Keratinocyte (primary cell): ENCODE results near the gene RRP1. TPM values are rescaled to one million over a fixed set of nuclear protein-coding genes. Genes with fewer than 3 reads are reported as not detected.

Source experiments
- DNase-seq: peaks from one replicate; pipeline ENCODE4 v3.0.0-alpha.2; 2011; ENCODE audit warnings: low read depth, missing footprints, low spot score
- FAIRE-seq: peaks from 2 replicates; lab custom pipeline; 2011; peaks lifted over from hg19 to GRCh38; lab: Jason Lieb, UNC
- H2AFZ ChIP-seq: 2 replicates; pipeline ENCODE4 v1.6.0; 2012; ENCODE audit warnings: low read length, control low read depth, inconsistent platforms; ENCODE audit not compliant: control insufficient read depth
- H3K27ac ChIP-seq: 2 replicates; pipeline ENCODE4 v1.5.1; 2011; ENCODE audit warnings: low read length; ENCODE audit not compliant: control insufficient read depth, insufficient read depth
- H3K27me3 ChIP-seq: 3 replicates; pipeline ENCODE4 v1.6.0; 2011; ENCODE audit warnings: low read length; ENCODE audit not compliant: control insufficient read depth, insufficient read depth; ENCODE audit errors: extremely low read depth
- H3K36me3 ChIP-seq, 2 experiments: 2 replicates in 1 of 2; 3 replicates in 1 of 2; pipeline ENCODE4 v1.5.1; 2011; ENCODE audit warnings: low read length in 2 of 2, mild to moderate bottlenecking in 1 of 2; ENCODE audit not compliant: control insufficient read depth in 2 of 2, insufficient read depth in 2 of 2; ENCODE audit errors: extremely low read depth in 1 of 2
- H3K4me1 ChIP-seq: 3 replicates; pipeline ENCODE4 v1.5.1; 2011; ENCODE audit warnings: low read length; ENCODE audit not compliant: control insufficient read depth, insufficient read depth; ENCODE audit errors: extremely low read depth
- H3K4me2 ChIP-seq: 3 replicates; pipeline ENCODE4 v1.6.0; 2011; ENCODE audit warnings: low read depth, low read length; ENCODE audit not compliant: control insufficient read depth, insufficient read depth; ENCODE audit errors: extremely low read depth
- H3K4me3 ChIP-seq, 3 experiments: fragments of 200-600 bp in 1 of 3; sonication (generic) in 1 of 3; 2 replicates in 2 of 3; 3 replicates in 1 of 3; pipeline ENCODE4 v1.5.1; 2011 to 2016; ENCODE audit warnings: low read length in 3 of 3, mild to moderate bottlenecking in 3 of 3, control low read depth in 2 of 3, inconsistent platforms in 1 of 3, low read depth in 1 of 3, mixed read lengths in 1 of 3, mixed run types in 1 of 3, moderate library complexity in 1 of 3; ENCODE audit not compliant: control insufficient read depth in 2 of 3, insufficient read depth in 2 of 3; ENCODE audit errors: extremely low read depth in 1 of 3
- H3K79me2 ChIP-seq: 2 replicates; pipeline ENCODE4 v1.6.0; 2012; ENCODE audit warnings: low read length; ENCODE audit not compliant: control insufficient read depth, insufficient read depth
- H3K9ac ChIP-seq: 3 replicates; pipeline ENCODE4 v1.6.0; 2011; ENCODE audit warnings: low read length; ENCODE audit not compliant: control insufficient read depth, insufficient read depth; ENCODE audit errors: extremely low read depth
- H3K9me1 ChIP-seq: 3 replicates; pipeline ENCODE4 v1.6.0; 2011; ENCODE audit warnings: low read length; ENCODE audit not compliant: control insufficient read depth, insufficient read depth; ENCODE audit errors: extremely low read depth
- H3K9me3 ChIP-seq: 2 replicates; pipeline ENCODE4 v1.5.1; 2012; ENCODE audit warnings: low read depth, low read length; ENCODE audit not compliant: control insufficient read depth
- H4K20me1 ChIP-seq: 3 replicates; pipeline ENCODE4 v1.6.0; 2011; ENCODE audit warnings: low read length; ENCODE audit not compliant: control insufficient read depth, insufficient read depth; ENCODE audit errors: extremely low read depth
- CTCF ChIP-seq, 3 experiments: IDR thresholded peaks in 1 of 3; conservative IDR thresholded peaks in 1 of 3; optimal IDR thresholded peaks in 1 of 3; 2 replicates in 2 of 3; 3 replicates in 1 of 3; pipeline versions ENCODE3 to v1.5.1; 2011; ENCODE audit warnings: low read length in 3 of 3, mild to moderate bottlenecking in 3 of 3, moderate library complexity in 2 of 3, control low read depth in 1 of 3, inconsistent platforms in 1 of 3; ENCODE audit not compliant: insufficient read depth in 2 of 3; ENCODE audit errors: extremely low read depth in 1 of 3
- EZH2 ChIP-seq: IDR thresholded peaks from one replicate; pipeline ENCODE4 v1.6.1; 2012; ENCODE audit warnings: inconsistent platforms, mild to moderate bottlenecking, low read length, moderate library complexity
- dilution Hi-C: fragments of 300-500 bp; cut with MboI; formaldehyde crosslinking; loops from one replicate; pipeline ENCODE4 v1.7.0; 2020; ENCODE audit warnings: low sequenced_read_pairs; ENCODE audit not compliant: extremely low pct_ligation_motif_present
- polyA plus RNA-seq, 5 experiments: library from polyadenylated mRNA; depleted of rRNA in 3 of 5; stranded (reverse) in 3 of 5; stranded (forward) in 1 of 5; unstranded in 1 of 5; fragments of >200 nt; gene quantifications; 1 replicate in 1 of 5; 2 replicates in 3 of 5; 3 replicates in 1 of 5; pipeline versions ENCODE4 v1.2.1 to v1.2.3, GENCODE V29; 2011 to 2012; ENCODE audit warnings: missing spikeins in 2 of 5, low read depth in 1 of 5, low replicate concordance in 1 of 5

RRP1 gene
- polyA plus RNA-seq, 1 donor (not counting 4 experiments of a cell fraction or from before 2014, with no cell fraction given): 25.0 TPM

GRCh38 chr21:43818685-43819084, 29.3 kb downstream of the RRP1 start:
- no peaks in the 10 kb centered on the region for H3K27me3 ChIP-seq
- no peak overlapping the region for H3K27ac ChIP-seq
- H3K4me3 ChIP-seq: no peak overlapping the region
- H3K9me1 ChIP-seq: no peaks in the 10 kb centered on the region
- FAIRE-seq (no peak), DNase-seq (no peak)
- TF ChIP-seq EZH2 (no peak), CTCF (optimal IDR thresholded peaks at IDR 0.05 in 1 of 3, IDR thresholded peaks at IDR 0.05 in 1 of 3, conservative IDR thresholded peaks at IDR 0.05 in 1 of 3; ENCODE audit: extremely low read depth in 1 of 3, insufficient read depth in 2 of 3, low read length in 3 of 3) (no peak)
- H4K20me1 ChIP-seq: no peaks in the 10 kb centered on the region
- H3K9me3 ChIP-seq: peaks cover 2% of the 10 kb centered on the region
- H3K4me1 ChIP-seq: peaks cover 7% of the 10 kb centered on the region
- H3K4me2 ChIP-seq: no peak overlapping the region
- no peaks in the 10 kb centered on the region for H3K79me2 ChIP-seq
- dilution Hi-C loops: no loop called here
- H3K9ac ChIP-seq: no peak overlapping the region
- no peaks in the 10 kb centered on the region for H3K36me3 ChIP-seq
- H2AFZ ChIP-seq: no peak overlapping the region

- H3K9me1 ChIP-seq: no peaks in the 10 kb centered on the region
- no peak overlapping the region for H2AFZ ChIP-seq
- FAIRE-seq (no peak), DNase-seq (no peak)
- no peaks in the 10 kb centered on the region for H3K36me3 ChIP-seq
- peaks cover 2% of the 10 kb centered on the region for H3K9me3 ChIP-seq
- H3K4me2 ChIP-seq: no peak overlapping the region
- no peaks in the 10 kb centered on the region for H3K79me2 ChIP-seq
- H4K20me1 ChIP-seq: no peaks in the 10 kb centered on the region
- no peaks in the 10 kb centered on the region for H3K27me3 ChIP-seq
- dilution Hi-C loops: no loop called here
- H3K4me3 ChIP-seq: no peak overlapping the region
- H3K27ac ChIP-seq: no peak overlapping the region
- peaks cover 5% of the 10 kb centered on the region for H3K4me1 ChIP-seq
- H3K9ac ChIP-seq: no peak overlapping the region
- no peak for TF ChIP-seq CTCF (optimal IDR thresholded peaks at IDR 0.05 in 1 of 3, IDR thresholded peaks at IDR 0.05 in 1 of 3, conservative IDR thresholded peaks at IDR 0.05 in 1 of 3; ENCODE audit: extremely low read depth in 1 of 3, insufficient read depth in 2 of 3, low read length in 3 of 3)
- no peak for TF ChIP-seq EZH2
Measured at GRCh38 chr21:43819511-43820405, 30.4 kb downstream of the RRP1 start.
